Thoracic aorta (tissue), 2 donors: ENCODE results near the gene TRAF1. TPM values are rescaled to one million over a fixed set of nuclear protein-coding genes. Genes with fewer than 3 reads are reported as not detected.

Source experiments
- ATAC-seq: fragments of 150-250 bp; one replicate; pipeline ENCODE4 v1.8.0; 2017; ENCODE audit warnings: low read depth; ENCODE audit not compliant: insufficient number of reproducible peaks, low FRiP score
- DNase-seq: peaks from one replicate; pipeline ENCODE4 v3.0.0-alpha.2; 2020; ENCODE audit warnings: low spot score
- H3K27ac ChIP-seq, 2 donors: fragments of 200-600 bp; sonication (generic); 1 replicate in 1 of 2; 2 replicates in 1 of 2; pipeline ENCODE4 v1.5.1; 2016; ENCODE audit warnings: mild to moderate bottlenecking in 2 of 2, moderate library complexity in 2 of 2
- H3K27me3 ChIP-seq: fragments of 200-600 bp; sonication (generic); replicated peaks from 2 replicates; pipeline ENCODE4 v1.6.0; 2016; ENCODE audit warnings: mild to moderate bottlenecking; ENCODE audit not compliant: insufficient read depth
- H3K36me3 ChIP-seq: fragments of 200-600 bp; sonication (generic); one replicate; pipeline ENCODE4 v1.5.1; 2016
- H3K4me1 ChIP-seq, 2 donors: fragments of 200-600 bp; sonication (generic); 1 replicate in 1 of 2; 2 replicates in 1 of 2; pipeline versions ENCODE4 v1.5.1 to v1.6.0; 2016; ENCODE audit warnings: low read depth in 2 of 2, mild to moderate bottlenecking in 1 of 2; ENCODE audit not compliant: control insufficient read depth in 1 of 2
- H3K4me3 ChIP-seq: fragments of 200-600 bp; sonication (generic); 2 replicates; pipeline ENCODE4 v1.5.1; 2016; ENCODE audit warnings: mild to moderate bottlenecking
- H3K9me3 ChIP-seq: fragments of 200-600 bp; sonication (generic); 2 replicates; pipeline ENCODE4 v1.5.1; 2016
- total RNA-seq, 2 donors: library from RNA; depleted of rRNA; stranded (reverse); fragments of >200 nt; gene quantifications; one replicate each; pipeline versions ENCODE4 v1.1.0 to v1.2.3, GENCODE V29; 2016
- TF ChIP-seq, protein P1 (sequence below): fragments of 200-600 bp; sonication (generic); IDR thresholded peaks from one replicate; pipeline ENCODE4 v1.5.1; 2019; ENCODE audit warnings: antibody characterized with exemption

The TRAF1 gene
- total RNA-seq, 2 donors from 2014 or later, result 36.4 to 52.5 TPM

DNA sequence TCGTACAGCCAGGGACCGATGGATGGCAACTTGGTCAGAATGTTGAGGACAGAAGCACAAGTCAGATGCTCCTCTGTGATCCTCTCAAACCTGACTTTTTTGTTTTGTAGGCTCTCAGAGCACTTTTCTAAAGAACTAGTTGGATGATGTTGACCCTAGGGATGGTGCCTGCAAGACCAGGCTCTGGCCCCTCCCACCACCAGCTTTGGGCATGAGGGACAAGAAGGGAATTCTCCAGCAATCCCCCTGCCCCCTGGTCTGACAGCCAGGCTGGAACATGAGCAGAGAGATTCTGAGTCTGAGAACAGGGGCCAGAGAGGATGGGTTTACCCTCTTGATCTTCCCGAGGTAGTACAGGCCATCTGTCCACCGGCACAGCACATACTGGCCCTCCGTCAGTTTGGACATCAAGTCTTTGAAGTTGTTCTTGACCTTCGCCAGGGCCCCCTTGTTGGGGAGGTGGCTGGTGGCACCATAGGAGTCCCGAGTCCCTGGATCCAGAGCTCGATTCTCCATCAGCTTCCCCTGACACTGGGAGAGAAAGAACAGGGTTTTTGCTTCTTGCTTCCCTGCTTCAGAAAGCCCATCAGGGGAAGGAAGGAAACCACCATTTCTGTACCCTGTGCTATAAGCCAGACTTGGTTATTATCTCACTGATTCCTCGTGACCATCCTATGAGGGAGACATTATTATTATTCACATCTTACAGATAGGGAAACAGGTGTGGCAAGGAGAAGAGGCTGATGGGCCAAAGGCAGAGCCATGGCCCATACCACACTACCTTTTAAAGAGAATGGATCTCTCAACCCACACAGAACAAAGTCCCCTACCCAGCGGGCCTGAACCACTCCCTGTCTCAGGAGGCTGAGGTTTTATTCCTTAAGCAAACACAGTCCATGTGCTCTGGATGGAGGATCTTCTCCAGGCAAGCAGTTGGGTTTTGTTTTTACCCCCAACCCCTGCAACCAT lies 52.1 kb downstream of the TRAF1 start:
- ATAC-seq (no peak), DNase-seq (no peak)
- peak overlapping the region; percentile 99 to 100 for H3K27ac ChIP-seq
- TF ChIP-seq, protein P1, sequence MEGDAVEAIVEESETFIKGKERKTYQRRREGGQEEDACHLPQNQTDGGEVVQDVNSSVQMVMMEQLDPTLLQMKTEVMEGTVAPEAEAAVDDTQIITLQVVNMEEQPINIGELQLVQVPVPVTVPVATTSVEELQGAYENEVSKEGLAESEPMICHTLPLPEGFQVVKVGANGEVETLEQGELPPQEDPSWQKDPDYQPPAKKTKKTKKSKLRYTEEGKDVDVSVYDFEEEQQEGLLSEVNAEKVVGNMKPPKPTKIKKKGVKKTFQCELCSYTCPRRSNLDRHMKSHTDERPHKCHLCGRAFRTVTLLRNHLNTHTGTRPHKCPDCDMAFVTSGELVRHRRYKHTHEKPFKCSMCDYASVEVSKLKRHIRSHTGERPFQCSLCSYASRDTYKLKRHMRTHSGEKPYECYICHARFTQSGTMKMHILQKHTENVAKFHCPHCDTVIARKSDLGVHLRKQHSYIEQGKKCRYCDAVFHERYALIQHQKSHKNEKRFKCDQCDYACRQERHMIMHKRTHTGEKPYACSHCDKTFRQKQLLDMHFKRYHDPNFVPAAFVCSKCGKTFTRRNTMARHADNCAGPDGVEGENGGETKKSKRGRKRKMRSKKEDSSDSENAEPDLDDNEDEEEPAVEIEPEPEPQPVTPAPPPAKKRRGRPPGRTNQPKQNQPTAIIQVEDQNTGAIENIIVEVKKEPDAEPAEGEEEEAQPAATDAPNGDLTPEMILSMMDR, result no peak
- no peaks in the 10 kb centered on the region for H3K27me3 ChIP-seq
- peaks cover 4 to 34% of the 10 kb centered on the region in 2 donors for H3K4me1 ChIP-seq
- peaks cover 17% of the 10 kb centered on the region for H3K36me3 ChIP-seq
- H3K4me3 ChIP-seq, result no peak overlapping the region
- H3K9me3 ChIP-seq, result no peaks in the 10 kb centered on the region

DNA sequence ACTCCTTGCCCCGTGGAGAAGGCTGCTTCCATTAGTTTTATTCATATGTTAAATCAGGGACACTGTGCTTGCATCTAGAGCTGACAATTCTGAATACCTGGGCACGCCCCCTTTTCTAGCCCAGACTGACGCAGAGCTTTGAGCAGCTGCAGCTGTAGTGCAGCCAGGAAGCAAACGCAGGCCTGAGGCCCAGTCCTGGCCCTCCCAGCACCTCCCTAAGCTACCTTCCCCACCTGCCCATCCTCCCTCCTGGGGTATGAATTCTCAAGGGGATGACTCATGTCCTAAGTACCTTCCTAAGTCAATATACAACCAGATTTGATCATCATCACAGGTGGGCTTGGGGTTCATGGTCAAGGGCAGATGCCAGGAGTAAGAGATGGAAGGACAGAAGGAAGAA lies 53.1 kb downstream of the TRAF1 start:
- Histone ChIP-seq H3K4me1 (peaks cover 6 to 35% of the 10 kb centered on the region in 2 donors), H3K27me3 (no peaks in the 10 kb centered on the region), H3K27ac (peak overlapping the region in 1 of 2 donors; percentile 100), H3K9me3 (no peaks in the 10 kb centered on the region), H3K36me3 (peaks cover 17% of the 10 kb centered on the region), H3K4me3 (no peak overlapping the region)
- no peak for ATAC-seq
- DNase-seq, result no peak
- TF ChIP-seq, protein P1, result no peak

DNA sequence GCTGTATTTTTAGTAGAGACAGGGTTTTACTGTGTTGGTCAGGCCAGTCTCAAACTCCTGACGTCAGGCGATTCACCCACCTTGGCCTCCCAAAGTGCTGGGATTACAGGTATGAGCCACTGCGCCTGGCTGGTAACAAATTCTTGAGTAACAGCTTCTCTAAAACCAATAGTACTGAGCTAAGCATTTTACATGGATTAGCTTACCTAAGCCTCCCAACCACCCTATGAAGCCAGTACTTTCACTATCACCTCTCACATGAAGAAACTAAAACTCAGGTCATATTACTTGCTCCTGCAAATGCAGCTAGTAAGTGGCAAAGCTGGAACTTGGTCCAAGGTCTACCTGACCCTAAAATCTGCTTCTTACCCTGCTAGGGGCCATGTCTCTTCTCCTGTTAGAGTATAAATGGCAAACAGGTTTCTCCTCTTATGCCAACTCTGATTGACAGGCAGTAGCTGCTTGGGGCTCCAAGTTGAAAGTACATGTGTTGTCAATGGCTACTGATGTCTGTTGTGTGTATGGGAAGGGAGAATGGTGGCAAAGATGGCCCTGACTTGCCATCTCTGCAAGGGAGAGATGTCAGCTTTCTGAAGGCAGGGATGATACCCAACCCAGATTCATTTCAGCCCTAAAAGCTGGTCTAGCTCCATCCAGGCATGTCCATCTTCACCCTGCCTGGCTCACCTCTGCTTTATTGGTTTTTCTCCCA lies 53.6 kb downstream of the TRAF1 start:
- H3K27ac ChIP-seq, result peak overlapping the region in 1 of 2 donors; percentile 100
- peaks cover 6 to 35% of the 10 kb centered on the region in 2 donors for H3K4me1 ChIP-seq
- DNase-seq (no peak), ATAC-seq (no peak)
- H3K9me3 ChIP-seq, result no peaks in the 10 kb centered on the region
- no peak overlapping the region for H3K4me3 ChIP-seq
- peaks cover 17% of the 10 kb centered on the region for H3K36me3 ChIP-seq
- TF ChIP-seq, protein P1, result no peak
- no peaks in the 10 kb centered on the region for H3K27me3 ChIP-seq

GRCh38 chr9:120870206-120870605 lies 56.4 kb downstream of the TRAF1 start:
- Histone ChIP-seq H3K27ac (peak overlapping the region; percentile 71 to 82), H3K36me3 (peaks cover 31% of the 10 kb centered on the region)

More at GRCh38 chr9:120870206-120870605, 56.4 kb downstream of the TRAF1 start:
- H3K4me1 ChIP-seq, result peaks cover 4 to 23% of the 10 kb centered on the region in 2 donors
- TF ChIP-seq, protein P1, result no peak
- H3K9me3 ChIP-seq, result no peaks in the 10 kb centered on the region
- no peak overlapping the region for H3K4me3 ChIP-seq
- no peaks in the 10 kb centered on the region for H3K27me3 ChIP-seq
- DNase-seq (no peak), ATAC-seq (no peak)
